ENCODE measurements around the gene EXOC6B.

EXOC6B gene

GRCh38 chr2:72847534-72848315 lies 21.9 kb upstream of the EXOC6B start:
- TF ChIP-seq, protein P1, sequence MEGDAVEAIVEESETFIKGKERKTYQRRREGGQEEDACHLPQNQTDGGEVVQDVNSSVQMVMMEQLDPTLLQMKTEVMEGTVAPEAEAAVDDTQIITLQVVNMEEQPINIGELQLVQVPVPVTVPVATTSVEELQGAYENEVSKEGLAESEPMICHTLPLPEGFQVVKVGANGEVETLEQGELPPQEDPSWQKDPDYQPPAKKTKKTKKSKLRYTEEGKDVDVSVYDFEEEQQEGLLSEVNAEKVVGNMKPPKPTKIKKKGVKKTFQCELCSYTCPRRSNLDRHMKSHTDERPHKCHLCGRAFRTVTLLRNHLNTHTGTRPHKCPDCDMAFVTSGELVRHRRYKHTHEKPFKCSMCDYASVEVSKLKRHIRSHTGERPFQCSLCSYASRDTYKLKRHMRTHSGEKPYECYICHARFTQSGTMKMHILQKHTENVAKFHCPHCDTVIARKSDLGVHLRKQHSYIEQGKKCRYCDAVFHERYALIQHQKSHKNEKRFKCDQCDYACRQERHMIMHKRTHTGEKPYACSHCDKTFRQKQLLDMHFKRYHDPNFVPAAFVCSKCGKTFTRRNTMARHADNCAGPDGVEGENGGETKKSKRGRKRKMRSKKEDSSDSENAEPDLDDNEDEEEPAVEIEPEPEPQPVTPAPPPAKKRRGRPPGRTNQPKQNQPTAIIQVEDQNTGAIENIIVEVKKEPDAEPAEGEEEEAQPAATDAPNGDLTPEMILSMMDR (IDR thresholded peaks at IDR 0.05; ENCODE audit: borderline replicate concordance, extremely low read depth, low read length, poor library complexity, severe bottlenecking) = no peak
- no peak for TF ChIP-seq EZH2 (IDR thresholded peaks at IDR 0.05; ENCODE audit: borderline replicate concordance, low read depth, low read length, severe bottlenecking)
- H2AFZ ChIP-seq (ENCODE audit: low read depth, low read length) = no peak overlapping the region
- H3K9me3 ChIP-seq (ENCODE audit: insufficient read depth, low read length, severe bottlenecking) = no peaks in the 10 kb centered on the region
- H3K27me3 ChIP-seq (ENCODE audit: insufficient read depth, low read length, poor library complexity) = peaks cover 6% of the 10 kb centered on the region
- H3K79me2 ChIP-seq (ENCODE audit: insufficient read depth, low read length) = no peaks in the 10 kb centered on the region
- no peak overlapping the region for H3K4me2 ChIP-seq (ENCODE audit: insufficient read depth, low read length)
- no peak for DNase-seq
- no peak overlapping the region for H3K9ac ChIP-seq (ENCODE audit: low read depth, low read length)
- no peak overlapping the region for H3K27ac ChIP-seq (ENCODE audit: low read length)
- H3K4me1 ChIP-seq (ENCODE audit: insufficient read depth, low read length) = no peaks in the 10 kb centered on the region
- no peaks in the 10 kb centered on the region for H3K36me3 ChIP-seq (ENCODE audit: insufficient read depth, low read length)
- H3K4me3 ChIP-seq (ENCODE audit: low read depth in 1 of 2, low read length in 2 of 2) = no peak overlapping the region
- no peak for ATAC-seq (ENCODE audit: insufficient read depth, low read depth)
- H4K20me1 ChIP-seq (ENCODE audit: insufficient read depth, low read length) = no peaks in the 10 kb centered on the region

GRCh38 chr2:72846171-72847095 lies 20.6 kb upstream of the EXOC6B start:
- H4K20me1 ChIP-seq (ENCODE audit: insufficient read depth, low read length) = no peaks in the 10 kb centered on the region
- no peaks in the 10 kb centered on the region for H3K9me3 ChIP-seq (ENCODE audit: insufficient read depth, low read length, severe bottlenecking)
- no peak overlapping the region for H3K4me3 ChIP-seq (ENCODE audit: low read depth in 1 of 2, low read length in 2 of 2)
- no peak overlapping the region for H2AFZ ChIP-seq (ENCODE audit: low read depth, low read length)
- DNase-seq (no peak), ATAC-seq (ENCODE audit: insufficient read depth, low read depth) (no peak)
- H3K4me1 ChIP-seq (ENCODE audit: insufficient read depth, low read length) = no peaks in the 10 kb centered on the region
- no peaks in the 10 kb centered on the region for H3K36me3 ChIP-seq (ENCODE audit: insufficient read depth, low read length)
- no peak overlapping the region for H3K9ac ChIP-seq (ENCODE audit: low read depth, low read length)
- TF ChIP-seq EZH2 (IDR thresholded peaks at IDR 0.05; ENCODE audit: borderline replicate concordance, low read depth, low read length, severe bottlenecking) = no peak
- TF ChIP-seq, protein P1 (IDR thresholded peaks at IDR 0.05; ENCODE audit: borderline replicate concordance, extremely low read depth, low read length, poor library complexity, severe bottlenecking) = no peak
- no peaks in the 10 kb centered on the region for H3K79me2 ChIP-seq (ENCODE audit: insufficient read depth, low read length)
- H3K4me2 ChIP-seq (ENCODE audit: insufficient read depth, low read length) = no peak overlapping the region
- peaks cover 6% of the 10 kb centered on the region for H3K27me3 ChIP-seq (ENCODE audit: insufficient read depth, low read length, poor library complexity)
- no peak overlapping the region for H3K27ac ChIP-seq (ENCODE audit: low read length)

GRCh38 chr2:72843301-72843700 lies 17.5 kb upstream of the EXOC6B start:
- H3K27me3 ChIP-seq (ENCODE audit: insufficient read depth, low read length, poor library complexity) = peaks cover 2% of the 10 kb centered on the region
- H3K4me1 ChIP-seq (ENCODE audit: insufficient read depth, low read length) = no peaks in the 10 kb centered on the region
- H3K9ac ChIP-seq (ENCODE audit: low read depth, low read length) = no peak overlapping the region
- no peaks in the 10 kb centered on the region for H4K20me1 ChIP-seq (ENCODE audit: insufficient read depth, low read length)
- H2AFZ ChIP-seq (ENCODE audit: low read depth, low read length) = no peak overlapping the region
- H3K36me3 ChIP-seq (ENCODE audit: insufficient read depth, low read length) = no peaks in the 10 kb centered on the region
- TF ChIP-seq, protein P1 (IDR thresholded peaks at IDR 0.05; ENCODE audit: borderline replicate concordance, extremely low read depth, low read length, poor library complexity, severe bottlenecking) = no peak
- no peak for TF ChIP-seq EZH2 (IDR thresholded peaks at IDR 0.05; ENCODE audit: borderline replicate concordance, low read depth, low read length, severe bottlenecking)
- H3K27ac ChIP-seq (ENCODE audit: low read length) = no peak overlapping the region
- ATAC-seq (ENCODE audit: insufficient read depth, low read depth) (no peak), DNase-seq (no peak)
- no peaks in the 10 kb centered on the region for H3K79me2 ChIP-seq (ENCODE audit: insufficient read depth, low read length)
- no peak overlapping the region for H3K4me2 ChIP-seq (ENCODE audit: insufficient read depth, low read length)
- H3K9me3 ChIP-seq (ENCODE audit: insufficient read depth, low read length, severe bottlenecking) = no peaks in the 10 kb centered on the region
- H3K4me3 ChIP-seq (ENCODE audit: low read depth in 1 of 2, low read length in 2 of 2) = no peak overlapping the region
